ENCODE measurements around the gene BMP6. TPM values are rescaled to one million over a fixed set of nuclear protein-coding genes. Genes with fewer than 3 reads are reported as not detected.

BMP6 gene
- polyA plus RNA-seq, 3 donors, result not detected

DNA sequence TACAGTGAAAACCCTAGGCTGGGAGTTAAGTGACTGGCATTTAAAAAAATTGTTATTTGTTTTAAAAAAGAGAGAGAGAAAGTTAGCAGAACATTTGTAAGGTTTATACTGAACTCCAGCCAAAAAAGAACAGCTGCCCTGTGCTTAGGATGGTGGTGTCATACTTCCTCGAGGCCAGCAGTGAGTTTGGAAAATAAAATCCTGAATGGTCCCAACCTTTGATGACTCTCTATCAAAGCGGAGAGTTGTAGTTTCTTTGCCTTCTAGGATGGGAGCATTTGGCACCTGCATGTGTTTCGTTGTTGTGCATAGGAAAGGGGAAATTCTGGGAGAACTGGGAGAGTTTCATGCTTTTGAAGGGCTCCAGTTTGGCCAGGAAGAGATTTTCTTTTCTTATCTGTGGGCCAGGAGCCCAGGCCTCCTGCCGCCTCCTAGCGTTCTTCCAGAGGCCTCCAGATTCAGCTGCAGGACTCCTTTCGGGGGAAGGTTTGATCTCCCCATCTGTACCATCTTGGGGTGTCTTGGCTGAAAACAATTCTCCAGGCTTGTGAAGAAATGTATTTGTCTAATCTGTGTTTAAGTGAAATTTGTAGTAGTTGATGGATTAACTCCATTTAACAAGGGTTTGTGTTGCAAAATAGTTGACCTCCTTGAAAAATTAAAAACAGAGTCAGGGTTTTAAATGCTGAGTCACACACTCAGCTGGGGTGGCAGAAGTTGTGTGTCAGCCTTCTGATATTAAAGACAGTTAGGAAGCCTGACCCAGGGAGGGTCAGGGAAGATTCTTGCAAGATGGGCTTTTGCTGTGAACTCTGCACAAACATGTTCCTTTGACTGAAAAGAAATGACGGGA is 121.3 kb downstream of the BMP6 start:
- intact Hi-C loops (cut with micrococcal nuclease), result no loop called here
- no peaks in the 10 kb centered on the region for H3K4me1 ChIP-seq (ENCODE audit: control insufficient read depth in 1 of 2, insufficient read depth in 2 of 2, low read length in 2 of 2)
- DNase-seq, result no peak
- no peak overlapping the region for H3K27ac ChIP-seq (ENCODE audit: low read depth in 1 of 2, low read length in 2 of 2)
- H3K27ac Mint-ChIP-seq, result no peak overlapping the region
- H3K36me3 ChIP-seq (replicated peaks in 1 of 2; ENCODE audit: control insufficient read depth in 1 of 2, insufficient read depth in 2 of 2, low read length in 2 of 2), result no peaks in the 10 kb centered on the region
- H3K27me3 Mint-ChIP-seq (ENCODE audit: low read depth in 3 of 3), result no peaks in the 10 kb centered on the region
- TF ChIP-seq, protein P1, sequence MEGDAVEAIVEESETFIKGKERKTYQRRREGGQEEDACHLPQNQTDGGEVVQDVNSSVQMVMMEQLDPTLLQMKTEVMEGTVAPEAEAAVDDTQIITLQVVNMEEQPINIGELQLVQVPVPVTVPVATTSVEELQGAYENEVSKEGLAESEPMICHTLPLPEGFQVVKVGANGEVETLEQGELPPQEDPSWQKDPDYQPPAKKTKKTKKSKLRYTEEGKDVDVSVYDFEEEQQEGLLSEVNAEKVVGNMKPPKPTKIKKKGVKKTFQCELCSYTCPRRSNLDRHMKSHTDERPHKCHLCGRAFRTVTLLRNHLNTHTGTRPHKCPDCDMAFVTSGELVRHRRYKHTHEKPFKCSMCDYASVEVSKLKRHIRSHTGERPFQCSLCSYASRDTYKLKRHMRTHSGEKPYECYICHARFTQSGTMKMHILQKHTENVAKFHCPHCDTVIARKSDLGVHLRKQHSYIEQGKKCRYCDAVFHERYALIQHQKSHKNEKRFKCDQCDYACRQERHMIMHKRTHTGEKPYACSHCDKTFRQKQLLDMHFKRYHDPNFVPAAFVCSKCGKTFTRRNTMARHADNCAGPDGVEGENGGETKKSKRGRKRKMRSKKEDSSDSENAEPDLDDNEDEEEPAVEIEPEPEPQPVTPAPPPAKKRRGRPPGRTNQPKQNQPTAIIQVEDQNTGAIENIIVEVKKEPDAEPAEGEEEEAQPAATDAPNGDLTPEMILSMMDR (IDR thresholded peaks at IDR 0.05), result no peak
- no peaks in the 10 kb centered on the region for H4K20me1 ChIP-seq (ENCODE audit: insufficient read depth, low read length)
- H3K9me3 ChIP-seq (replicated peaks in 1 of 2; ENCODE audit: control insufficient read depth in 1 of 2, insufficient read depth in 1 of 2, low read length in 2 of 2), result peaks cover 2 to 5% of the 10 kb centered on the region in 2 donors
- no peaks in the 10 kb centered on the region for H3K79me2 ChIP-seq (ENCODE audit: insufficient read depth, low read length)
- no peak overlapping the region for H3K4me3 ChIP-seq (replicated peaks in 1 of 3; ENCODE audit: low read depth in 2 of 3, low read length in 3 of 3)
- H3K9me3 Mint-ChIP-seq, result peaks cover 3 to 18% (median 10%) of the 10 kb centered on the region in 7 donors
- no peak overlapping the region for H3K4me3 Mint-ChIP-seq
- H3K27me3 ChIP-seq (ENCODE audit: control insufficient read depth in 2 of 2, insufficient read depth in 2 of 2, low read length in 2 of 2), result no peaks in the 10 kb centered on the region
- H2AFZ ChIP-seq (ENCODE audit: insufficient read depth, low read depth, low read length, poor library complexity, severe bottlenecking), result no peak overlapping the region
- no peaks in the 10 kb centered on the region for H3K36me3 Mint-ChIP-seq
- H3K4me2 ChIP-seq (replicated peaks; ENCODE audit: extremely low read depth, low read length, poor library complexity, severe bottlenecking), result no peak overlapping the region
- WGBS (ENCODE audit: insufficient coverage), result 73% methylated on average over 3 of the region's 7 CpGs
- no peaks in the 10 kb centered on the region for H3K4me1 Mint-ChIP-seq
- H3K9ac ChIP-seq (ENCODE audit: insufficient read depth, low read length, poor library complexity, severe bottlenecking), result no peak overlapping the region

DNA sequence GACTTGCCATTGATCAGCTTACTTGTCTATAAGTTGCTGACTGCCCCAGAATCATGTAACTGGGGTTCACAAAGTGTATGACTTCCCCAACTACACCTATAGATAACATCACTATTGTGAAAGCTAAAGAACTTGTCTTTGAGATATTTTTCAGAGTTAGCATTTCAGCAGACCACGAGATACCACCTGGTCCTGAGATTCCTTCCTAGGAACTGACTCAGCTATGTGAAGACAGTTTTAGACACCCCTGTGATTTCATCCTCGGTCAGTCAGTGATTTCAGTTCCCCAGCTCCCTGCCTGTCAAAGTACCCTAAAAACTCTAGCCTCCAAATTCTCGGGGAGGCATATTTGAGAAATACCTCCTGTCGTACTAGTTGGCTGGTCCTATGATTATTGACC is 122.3 kb downstream of the BMP6 start:
- Histone ChIP-seq H3K9ac (ENCODE audit: insufficient read depth, low read length, poor library complexity, severe bottlenecking) (no peak overlapping the region), H3K27ac (ENCODE audit: low read depth in 1 of 2, low read length in 2 of 2) (no peak overlapping the region), H2AFZ (ENCODE audit: insufficient read depth, low read depth, low read length, poor library complexity, severe bottlenecking) (no peak overlapping the region), H3K4me2 (replicated peaks; ENCODE audit: extremely low read depth, low read length, poor library complexity, severe bottlenecking) (no peak overlapping the region), H3K36me3 (replicated peaks in 1 of 2; ENCODE audit: control insufficient read depth in 1 of 2, insufficient read depth in 2 of 2, low read length in 2 of 2) (no peaks in the 10 kb centered on the region), H4K20me1 (ENCODE audit: insufficient read depth, low read length) (no peaks in the 10 kb centered on the region), H3K9me3 (replicated peaks in 1 of 2; ENCODE audit: control insufficient read depth in 1 of 2, insufficient read depth in 1 of 2, low read length in 2 of 2) (peaks cover 5 to 9% of the 10 kb centered on the region in 2 donors), H3K4me3 (replicated peaks in 1 of 3; ENCODE audit: low read depth in 2 of 3, low read length in 3 of 3) (no peak overlapping the region), H3K27me3 (ENCODE audit: control insufficient read depth in 2 of 2, insufficient read depth in 2 of 2, low read length in 2 of 2) (no peaks in the 10 kb centered on the region), H3K79me2 (ENCODE audit: insufficient read depth, low read length) (no peaks in the 10 kb centered on the region), H3K4me1 (ENCODE audit: control insufficient read depth in 1 of 2, insufficient read depth in 2 of 2, low read length in 2 of 2) (no peaks in the 10 kb centered on the region)
- H3K36me3 Mint-ChIP-seq, result no peaks in the 10 kb centered on the region
- WGBS (ENCODE audit: insufficient coverage), result 79% methylated on average over 4 of the region's 4 CpGs
- peaks cover 7 to 26% (median 13%) of the 10 kb centered on the region in 7 donors for H3K9me3 Mint-ChIP-seq
- DNase-seq, result no peak
- TF ChIP-seq, protein P1 (IDR thresholded peaks at IDR 0.05), result no peak
- no peaks in the 10 kb centered on the region for H3K27me3 Mint-ChIP-seq (ENCODE audit: low read depth in 3 of 3)
- no peak overlapping the region for H3K4me3 Mint-ChIP-seq
- no peak overlapping the region for H3K27ac Mint-ChIP-seq
- intact Hi-C loops (cut with micrococcal nuclease), result no loop called here
- no peaks in the 10 kb centered on the region for H3K4me1 Mint-ChIP-seq

Data from CD14-positive monocyte (primary cell).